Neural cell (in vitro differentiated cells): ENCODE measurements around the gene SLC12A5.

Experiments used
- POLR2AphosphoS5 ChIP-seq: IDR thresholded peaks from 2 replicates; pipeline ENCODE4 v1.6.1; 2012
- SMC3 ChIP-seq: fragments of 450-650 bp; conservative IDR thresholded peaks from 2 replicates; pipeline ENCODE4 v1.6.1; 2014; ENCODE audit warnings: antibody characterized with exemption, mild to moderate bottlenecking, moderate library complexity; ENCODE audit not compliant: poor library complexity

DNA sequence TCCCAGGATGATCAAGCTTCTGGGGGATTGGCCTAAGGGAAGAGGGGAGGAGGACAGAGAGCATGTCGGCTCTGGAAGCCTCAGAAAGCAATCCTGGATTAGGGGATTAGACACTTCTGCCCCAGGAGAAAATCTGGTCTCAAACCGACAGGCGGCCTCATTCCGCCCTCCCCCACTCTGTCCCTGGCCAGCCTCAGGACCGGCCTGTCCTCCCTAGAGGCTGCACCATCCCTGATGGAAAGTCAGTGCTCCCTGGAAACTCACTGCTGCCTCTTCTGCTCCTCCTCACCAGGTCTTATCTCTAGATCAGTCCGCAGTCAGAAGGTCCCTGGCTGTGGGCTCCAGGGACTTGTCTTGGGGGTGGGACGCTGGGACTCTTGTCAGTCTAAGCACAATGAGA lies 905 bp upstream of the SLC12A5 start:
- no peak for TF ChIP-seq SMC3
- no peak for TF ChIP-seq POLR2AphosphoS5
